K562 (cell line): ENCODE measurements around the gene ICAM1. TPM values are rescaled to one million over a fixed set of nuclear protein-coding genes. Genes with fewer than 3 reads are reported as not detected.
A peak's percentile ranks its signal among the peaks of the same experiment; 100 is the strongest.

Source experiments
- CBFB ChIP-seq: sonication (generic); formaldehyde crosslinking; IDR thresholded peaks from 2 replicates; pipeline ENCODE4 v1.4.0; 2020; ENCODE audit warnings: mild to moderate bottlenecking, missing genetic modification reagents
- CREB1 ChIP-seq, 2 experiments: sonication (generic) in 1 of 2; formaldehyde crosslinking in 1 of 2; IDR thresholded peaks; 2 replicates each; pipeline versions ENCODE4 v1.6.1 to v1.8.0; 2012 to 2022; ENCODE audit warnings: inconsistent platforms in 1 of 2, mild to moderate bottlenecking in 1 of 2, missing genetic modification reagents in 1 of 2, moderate library complexity in 1 of 2
- DACH1 ChIP-seq: fragments of 450-650 bp; IDR thresholded peaks from 2 replicates; pipeline ENCODE4 v1.6.1; 2018; ENCODE audit not compliant: partially characterized antibody
- EGR1 ChIP-seq: fragments of 450-650 bp; conservative IDR thresholded peaks from 2 replicates; pipeline ENCODE4 v1.6.1; 2017; ENCODE audit warnings: mild to moderate bottlenecking
- ERF ChIP-seq: fragments of 450-650 bp; formaldehyde crosslinking; IDR thresholded peaks from 2 replicates; pipeline ENCODE4 v1.4.0; 2020; ENCODE audit warnings: mild to moderate bottlenecking, mixed read lengths
- HIVEP1 ChIP-seq: fragments of 250-450 bp; sonication (Bioruptor Pico); IDR thresholded peaks from 2 replicates; pipeline ENCODE4 v1.4.0; 2020; ENCODE audit warnings: mild to moderate bottlenecking
- HNRNPK ChIP-seq: fragments of 200-400 bp; formaldehyde crosslinking; IDR thresholded peaks from one replicate; pipeline ENCODE4 v1.6.1; 2018; ENCODE audit warnings: mild to moderate bottlenecking, low read depth, low read length; ENCODE audit not compliant: poor library complexity, severe bottlenecking
- MBD1 ChIP-seq: fragments of 250-450 bp; sonication (Bioruptor Pico); IDR thresholded peaks from 2 replicates; pipeline ENCODE4 v1.8.0; 2022; ENCODE audit warnings: inconsistent platforms
- PML ChIP-seq: IDR thresholded peaks from 2 replicates; pipeline ENCODE4 v1.6.1; 2012; ENCODE audit warnings: low read length, inconsistent platforms
- POU5F1 ChIP-seq: fragments of 150-350 bp; IDR thresholded peaks from 2 replicates; pipeline ENCODE4 v1.6.1; 2014; ENCODE audit warnings: borderline replicate concordance, low read length, low read depth, mild to moderate bottlenecking; ENCODE audit not compliant: partially characterized antibody
- PPARD ChIP-seq: fragments of 250-450 bp; sonication (Bioruptor Pico); IDR thresholded peaks from 2 replicates; pipeline ENCODE4 v1.8.0; 2022; ENCODE audit warnings: inconsistent platforms, mild to moderate bottlenecking, moderate library complexity
- RB1 ChIP-seq: fragments of 450-650 bp; IDR thresholded peaks from 2 replicates; pipeline ENCODE4 v1.6.1; 2017; ENCODE audit warnings: low read depth, mild to moderate bottlenecking
- SMARCE1 ChIP-seq: fragments of 450-650 bp; IDR thresholded peaks from 2 replicates; pipeline ENCODE4 v1.7.1; 2016; ENCODE audit warnings: mild to moderate bottlenecking
- TAF15 ChIP-seq: fragments of 200-400 bp; formaldehyde crosslinking; IDR thresholded peaks from 2 replicates; pipeline ENCODE4 v1.6.1; 2017; ENCODE audit warnings: mild to moderate bottlenecking, low read depth, low read length, moderate library complexity
- TBP ChIP-seq: optimal IDR thresholded peaks from 2 replicates; pipeline ENCODE3; 2011; ENCODE audit warnings: low read depth, low read length, improper control_type of control experiment
- XRCC3 ChIP-seq: fragments of 450-650 bp; IDR thresholded peaks from 2 replicates; pipeline ENCODE4 v1.6.1; 2017; ENCODE audit warnings: mild to moderate bottlenecking, moderate library complexity
- ZBTB33 ChIP-seq: sonication (generic); formaldehyde crosslinking; IDR thresholded peaks from 2 replicates; pipeline ENCODE4 v1.8.1; 2023; ENCODE audit warnings: mild to moderate bottlenecking, missing genetic modification reagents
- ZNF232 ChIP-seq: sonication (generic); formaldehyde crosslinking; IDR thresholded peaks from 2 replicates; pipeline ENCODE4 v1.8.0; 2022; ENCODE audit warnings: mild to moderate bottlenecking, missing genetic modification reagents
- polyA plus RNA-seq, 8 experiments: library from polyadenylated mRNA; depleted of rRNA in 4 of 8; stranded (reverse) in 5 of 8; unstranded in 3 of 8; fragments of >200 nt; fragmentation: Nextera tagmentation in 2 of 8; fragmentation: Illumina TruSeq in 1 of 8; extraction: Ambion mirVana in 2 of 8; extraction: Trizol in 1 of 8; gene quantifications; 2 replicates each; pipeline versions ENCODE4 v1.2.1 to v1.2.3, GENCODE V29; 2011 to 2014; ENCODE audit warnings: inconsistent platforms in 1 of 8, missing spikeins in 1 of 8
- total RNA-seq, 7 experiments: library from RNA; depleted of rRNA in 6 of 7; stranded (reverse); fragments of >200 nt in 6 of 7; fragmentation: Illumina TruSeq in 2 of 7; extraction: Trizol in 2 of 7; gene quantifications; 2 replicates each; pipeline versions ENCODE4 v1.2.1 to v1.2.3, GENCODE V29; 2011 to 2021; ENCODE audit warnings: low replicate concordance in 1 of 7
- TF ChIP-seq, protein P1 (sequence below): fragments of 450-650 bp; IDR thresholded peaks from 2 replicates; pipeline ENCODE4 v1.7.1; 2018; ENCODE audit warnings: mild to moderate bottlenecking, low read depth; ENCODE audit not compliant: partially characterized antibody
- TF ChIP-seq, protein P2 (sequence below), 2 experiments: fragments of 200-800 bp in 1 of 2; sonication (Bioruptor generic) in 1 of 2; sonication (generic) in 1 of 2; formaldehyde crosslinking in 1 of 2; IDR thresholded peaks in 1 of 2; conservative IDR thresholded peaks in 1 of 2; 2 replicates each; pipeline versions ENCODE4 v1.5.0 to v1.6.1; 2016 to 2020; ENCODE audit warnings: missing compliant biosample characterization in 1 of 2, missing genetic modification characterization in 1 of 2, missing genetic modification reagents in 1 of 2

The ICAM1 gene
- total and polyA plus RNA-seq, 9 of the 15 experiments (the other 6 are each of a cell fraction or from before 2014, with no cell fraction given): 2.3 to 24.4 (median 13.4) TPM

- no peak; the same call in 1 of the 2 replicates for TF ChIP-seq MBD1
- no peak for TF ChIP-seq XRCC3
- TF ChIP-seq ZNF232: 0 out of 2 replicates have a peak, but pooled peaks have one; percentile 35
- peak; percentile 31; the same call in 1 of the 2 replicates for TF ChIP-seq EGR1
- TF ChIP-seq PPARD (CRISPR knock-in tag): no peak
- no peak for TF ChIP-seq POU5F1
- TF ChIP-seq ERF (CRISPR knock-in tag): peak; percentile 2; the same call in 1 of the 2 replicates
- TF ChIP-seq DACH1: no peak
- peak; percentile 39; the same call in 1 of the 2 replicates for TF ChIP-seq ZBTB33 (CRISPR knock-in tag)
- TF ChIP-seq RB1: 0 out of 2 replicates have a peak, but pooled peaks have one; percentile 18
- TF ChIP-seq CBFB (CRISPR knock-in tag): peak; percentile 31; the same call in 1 of the 2 replicates
- TF ChIP-seq, protein P1, sequence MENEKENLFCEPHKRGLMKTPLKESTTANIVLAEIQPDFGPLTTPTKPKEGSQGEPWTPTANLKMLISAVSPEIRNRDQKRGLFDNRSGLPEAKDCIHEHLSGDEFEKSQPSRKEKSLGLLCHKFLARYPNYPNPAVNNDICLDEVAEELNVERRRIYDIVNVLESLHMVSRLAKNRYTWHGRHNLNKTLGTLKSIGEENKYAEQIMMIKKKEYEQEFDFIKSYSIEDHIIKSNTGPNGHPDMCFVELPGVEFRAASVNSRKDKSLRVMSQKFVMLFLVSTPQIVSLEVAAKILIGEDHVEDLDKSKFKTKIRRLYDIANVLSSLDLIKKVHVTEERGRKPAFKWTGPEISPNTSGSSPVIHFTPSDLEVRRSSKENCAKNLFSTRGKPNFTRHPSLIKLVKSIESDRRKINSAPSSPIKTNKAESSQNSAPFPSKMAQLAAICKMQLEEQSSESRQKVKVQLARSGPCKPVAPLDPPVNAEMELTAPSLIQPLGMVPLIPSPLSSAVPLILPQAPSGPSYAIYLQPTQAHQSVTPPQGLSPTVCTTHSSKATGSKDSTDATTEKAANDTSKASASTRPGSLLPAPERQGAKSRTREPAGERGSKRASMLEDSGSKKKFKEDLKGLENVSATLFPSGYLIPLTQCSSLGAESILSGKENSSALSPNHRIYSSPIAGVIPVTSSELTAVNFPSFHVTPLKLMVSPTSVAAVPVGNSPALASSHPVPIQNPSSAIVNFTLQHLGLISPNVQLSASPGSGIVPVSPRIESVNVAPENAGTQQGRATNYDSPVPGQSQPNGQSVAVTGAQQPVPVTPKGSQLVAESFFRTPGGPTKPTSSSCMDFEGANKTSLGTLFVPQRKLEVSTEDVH: no peak
- no peak; the same call in 1 of the 2 replicates for TF ChIP-seq CREB1 (IDR thresholded peaks at IDR 0.05)
- TF ChIP-seq CREB1 (CRISPR knock-in tag; IDR thresholded peaks at IDR 0.05): 0 out of 2 replicates have a peak, but pooled peaks have one; percentile 3
- no peak for TF ChIP-seq PML
- TF ChIP-seq HIVEP1 (CRISPR knock-in tag): no peak
- TF ChIP-seq SMARCE1: peak; percentile 27; the same call in 1 of the 2 replicates
- TF ChIP-seq TBP: peak; percentile 14
- TF ChIP-seq TAF15: no peak
- TF ChIP-seq, protein P2, sequence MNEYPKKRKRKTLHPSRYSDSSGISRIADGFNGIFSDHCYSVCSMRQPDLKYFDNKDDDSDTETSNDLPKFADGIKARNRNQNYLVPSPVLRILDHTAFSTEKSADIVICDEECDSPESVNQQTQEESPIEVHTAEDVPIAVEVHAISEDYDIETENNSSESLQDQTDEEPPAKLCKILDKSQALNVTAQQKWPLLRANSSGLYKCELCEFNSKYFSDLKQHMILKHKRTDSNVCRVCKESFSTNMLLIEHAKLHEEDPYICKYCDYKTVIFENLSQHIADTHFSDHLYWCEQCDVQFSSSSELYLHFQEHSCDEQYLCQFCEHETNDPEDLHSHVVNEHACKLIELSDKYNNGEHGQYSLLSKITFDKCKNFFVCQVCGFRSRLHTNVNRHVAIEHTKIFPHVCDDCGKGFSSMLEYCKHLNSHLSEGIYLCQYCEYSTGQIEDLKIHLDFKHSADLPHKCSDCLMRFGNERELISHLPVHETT (CRISPR knock-in tag; conservative IDR thresholded peaks at IDR 0.05 in 1 of 2, IDR thresholded peaks at IDR 0.05 in 1 of 2): peak in 1 of 2 experiments; percentile 47; a peak in 1 of 4 replicates
- TF ChIP-seq HNRNPK: no peak
These were observed 722 bp upstream of the ICAM1 start (continued) for GRCh38 chr19:10270180-10270615.
